CD4-positive, alpha-beta T cell (primary cell): ENCODE measurements around the gene ERN1. TPM values are rescaled to one million over a fixed set of nuclear protein-coding genes. Genes with fewer than 3 reads are reported as not detected.
A peak's percentile ranks its signal among the peaks of the same experiment; 100 is the strongest.

Experiments used
- ATAC-seq: fragments of 200-7000 bp; cut with Tn5 transposase; one replicate; pipeline ENCODE4 v1.10.0; 2022; ENCODE audit warnings: mild to moderate bottlenecking; ENCODE audit not compliant: poor library complexity
- CTCF ChIA-PET: fragments of 350-600 bp; sonication (Branson Sonifier 250); formaldehyde crosslinking; loops from one replicate; lab custom pipeline; 2021; ENCODE audit warnings: antibody characterized with exemption, inconsistent platforms; lab: Charles Lee
- POLR2A ChIA-PET: fragments of 350-600 bp; sonication (Branson Sonifier 250); formaldehyde crosslinking; loops from one replicate; lab custom pipeline; 2021; ENCODE audit warnings: antibody characterized with exemption, inconsistent platforms; lab: Charles Lee
- DNase-seq, 14 experiments: peaks; one replicate each; pipeline ENCODE4 v3.0.0-alpha.2; 2013 to 2020; ENCODE audit warnings: mixed read lengths in 2 of 14
- H3K27ac ChIP-seq, 2 donors: one replicate each; pipeline versions ENCODE4 v1.5.1 to v1.7.0; 2013; ENCODE audit warnings: low read length in 2 of 2, low read depth in 1 of 2, mild to moderate bottlenecking in 1 of 2
- H3K27me3 ChIP-seq, 2 experiments: 1 replicate in 1 of 2; 2 replicates in 1 of 2; pipeline versions ENCODE4 v1.6.1 to v1.7.0; 2013; ENCODE audit warnings: low read length in 2 of 2, control low read depth in 1 of 2, mild to moderate bottlenecking in 1 of 2, moderate library complexity in 1 of 2; ENCODE audit not compliant: insufficient read depth in 2 of 2, control insufficient read depth in 1 of 2
- H3K36me3 ChIP-seq: one replicate; pipeline ENCODE4 v1.6.1; 2013; ENCODE audit warnings: low read length, control low read depth; ENCODE audit not compliant: insufficient read depth
- H3K4me1 ChIP-seq: one replicate; pipeline ENCODE4 v1.6.1; 2013; ENCODE audit warnings: low read length, control low read depth; ENCODE audit not compliant: insufficient read depth
- H3K4me3 ChIP-seq: one replicate; pipeline ENCODE4 v1.5.1; 2013; ENCODE audit warnings: mild to moderate bottlenecking, low read length, moderate library complexity
- H3K9me3 ChIP-seq, 2 experiments: 1 replicate in 1 of 2; 2 replicates in 1 of 2; pipeline versions ENCODE4 v1.6.1 to v1.7.0; 2013; ENCODE audit warnings: low read length in 2 of 2, mild to moderate bottlenecking in 2 of 2, control low read depth in 1 of 2, moderate library complexity in 1 of 2; ENCODE audit not compliant: control insufficient read depth in 1 of 2, insufficient read depth in 1 of 2
- H3K27ac Mint-ChIP-seq: one replicate; pipeline ENCODE4 v1.8.0; 2020; ENCODE audit warnings: mixed read lengths
- H3K27me3 Mint-ChIP-seq: one replicate; pipeline ENCODE4 v1.8.0; 2021; ENCODE audit warnings: mixed read lengths
- H3K36me3 Mint-ChIP-seq: one replicate; pipeline ENCODE4 v1.8.0; 2021; ENCODE audit warnings: low read depth, mixed read lengths
- H3K4me1 Mint-ChIP-seq: one replicate; pipeline ENCODE4 v1.8.0; 2021; ENCODE audit warnings: low read depth, mixed read lengths
- H3K4me3 Mint-ChIP-seq: one replicate; pipeline ENCODE4 v1.8.0; 2020; ENCODE audit warnings: mild to moderate bottlenecking, mixed read lengths
- H3K9me3 Mint-ChIP-seq: one replicate; pipeline ENCODE4 v1.8.0; 2020; ENCODE audit warnings: mixed read lengths
- CTCF ChIP-seq: fragments of 200-600 bp; IDR thresholded peaks from one replicate; pipeline ENCODE4 v1.8.0; 2022; ENCODE audit warnings: antibody characterized with exemption, mild to moderate bottlenecking
- intact Hi-C, 2 experiments: fragments of 100-400 bp; cut with DNase I in 1 of 2; cut with micrococcal nuclease in 1 of 2; formaldehyde crosslinking; loops; one replicate each; pipeline versions ENCODE4 v1.15.1 to v1.9.0; 2023 to 2025; cut with DNase I, micrococcal nuclease
- total RNA-seq, 174 experiments: library from RNA in 2 of 174; stranded (reverse) in 2 of 174; gene quantifications; one replicate each; pipeline ENCODE4 v1.2.3 and lab custom pipeline; 2021 to 2026

The ERN1 gene
- total RNA-seq, 2 experiments from 2014 or later: 62.7 to 67.8 TPM

GRCh38 chr17:63998721-63999679 lies 130.9 kb downstream of the ERN1 start:
- Histone ChIP-seq H3K27me3 (no peaks in the 10 kb centered on the region), H3K4me1 (peaks cover 37% of the 10 kb centered on the region), H3K9me3 (no peaks in the 10 kb centered on the region), H3K36me3 (peaks cover 24% of the 10 kb centered on the region), H3K27ac (no peak overlapping the region), H3K4me3 (peak overlapping the region; percentile 80)
- intact Hi-C loops: loop anchor here (1.0 to 2.0 kb wide), 3 partner anchors 18 to 26 kb away; no protein-coding TSS in a partner anchor
- CTCF ChIA-PET: interaction anchor here (0.6 to 11.2 kb wide), 7 partner anchors 8 to 28 kb away, joined by 3 to 111 read pairs (median 5); partner anchors contain the start of gene ICAM2
- peak overlapping the region; percentile 91 for H3K4me3 Mint-ChIP-seq
- H3K9me3 Mint-ChIP-seq: no peaks in the 10 kb centered on the region
- DNase-seq: peak in 7 of 14 experiments; percentile 10 to 67 (median 34)
- POLR2A ChIA-PET: interaction anchor here (0.6 to 10.0 kb wide), 9 partner anchors 10 to 274 kb away, joined by 3 to 156 read pairs (median 4); partner anchors contain the start of gene ICAM2
- no peaks in the 10 kb centered on the region for H3K27me3 Mint-ChIP-seq
- H3K36me3 Mint-ChIP-seq: peaks cover 29% of the 10 kb centered on the region
- no peak for TF ChIP-seq CTCF
- H3K27ac Mint-ChIP-seq: peak overlapping the region; percentile 73
- H3K4me1 Mint-ChIP-seq: peaks cover 50% of the 10 kb centered on the region
- ATAC-seq: peak; percentile 43

- Mint-ChIP-seq H3K36me3 (peaks cover 21% of the 10 kb centered on the region), H3K27ac (peak within 1 kb of the TSS; percentile 73), H3K4me3 (peak within 1 kb of the TSS; percentile 91), H3K4me1 (peaks cover 58% of the 10 kb centered on the region), H3K9me3 (no peaks in the 10 kb centered on the region), H3K27me3 (no peaks in the 10 kb centered on the region)
- POLR2A ChIA-PET: interaction anchor here (0.6 to 10.0 kb wide), 7 partner anchors 11 to 148 kb away, joined by 3 to 156 read pairs (median 6); partner anchors contain the start of gene ICAM2
- peak; percentile 70 for ATAC-seq
- Histone ChIP-seq H3K36me3 (peaks cover 16% of the 10 kb centered on the region), H3K27ac (no peak within 1 kb of the TSS), H3K4me1 (peaks cover 45% of the 10 kb centered on the region), H3K9me3 (no peaks in the 10 kb centered on the region), H3K4me3 (peak within 1 kb of the TSS; percentile 80), H3K27me3 (no peaks in the 10 kb centered on the region)
- intact Hi-C loops: loop anchor here (1.0 to 2.0 kb wide), 3 partner anchors 19 to 27 kb away; no protein-coding TSS in a partner anchor
- peak; percentile 56 to 90 (median 70) for DNase-seq
- no peak for TF ChIP-seq CTCF
- CTCF ChIA-PET: interaction anchor here (0.6 to 11.2 kb wide), 4 partner anchors 15 to 29 kb away, joined by 3 to 111 read pairs (median 6); no protein-coding TSS in a partner anchor
Observed at GRCh38 chr17:63998050-63998720, 131.8 kb downstream of the ERN1 start, which contains the start of gene PRR29. PRR29 (plus strand) TSS chr17:63998351; CDS start chr17:63998365, 14 bp downstream.
